SH-SY5Y (cell line): Measurements from ENCODE around the gene AP2B1.

ENCODE experiments used
- GATA2 ChIP-seq: IDR thresholded peaks from 2 replicates; pipeline ENCODE4 v1.6.1; 2011; ENCODE audit warnings: mild to moderate bottlenecking, low read depth, low read length
- GATA3 ChIP-seq: IDR thresholded peaks from 2 replicates; pipeline ENCODE4 v1.6.1; 2011; ENCODE audit warnings: low read depth, mild to moderate bottlenecking, low read length, moderate library complexity

DNA sequence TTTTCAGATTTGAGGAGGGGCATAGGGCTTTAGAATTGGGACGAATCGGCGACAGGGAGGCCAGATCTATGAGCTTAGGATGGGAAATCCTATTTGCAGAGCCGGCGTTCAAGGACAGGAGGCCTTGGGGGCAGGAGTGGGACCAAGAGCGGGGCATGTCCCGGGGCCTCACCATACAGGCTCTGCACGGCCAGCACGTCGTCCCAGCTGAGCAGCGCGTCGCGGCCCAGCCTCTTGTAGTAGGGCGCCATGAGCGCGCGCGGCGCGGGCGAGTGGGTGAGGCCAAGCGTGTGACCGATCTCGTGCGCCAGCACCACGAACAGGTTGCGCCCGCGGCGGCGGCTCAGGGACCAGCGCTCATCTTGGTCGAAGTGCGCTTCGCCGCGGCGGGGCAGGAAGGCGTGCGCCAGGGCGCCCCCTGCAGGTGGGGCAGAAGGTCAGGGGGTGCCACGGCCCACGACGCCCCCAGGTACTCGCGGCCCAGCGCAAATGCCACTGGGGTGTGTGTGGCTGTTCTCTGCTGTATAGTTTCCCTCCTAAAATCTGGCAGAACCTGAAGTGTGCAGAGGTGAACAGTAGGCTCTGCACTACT lies 182.9 kb downstream of the AP2B1 start:
- TF ChIP-seq GATA3, result no peak
- TF ChIP-seq GATA2, result no peak
